Measurements from ENCODE around the gene TNXB. TPM values are rescaled to one million over a fixed set of nuclear protein-coding genes. Genes with fewer than 3 reads are reported as not detected.
"Not testable (repeated sequence)": the region's sequence is repeated elsewhere in the genome, so short reads cannot be mapped to it uniquely, and the experiment has no call there.

Gene TNXB
- total and polyA plus RNA-seq, 9 of the 15 experiments (the other 6 are each of a cell fraction or from before 2014, with no cell fraction given): 0.14 to 28.1 (median 12.4) TPM

- H3K4me3 ChIP-seq; POLR2A ChIA-PET; H3K4me1 ChIP-seq (replicated peaks in 1 of 2; ENCODE audit: control insufficient read depth in 2 of 2, insufficient read depth in 2 of 2, low read length in 2 of 2); H3K36me3 ChIP-seq (ENCODE audit: control insufficient read depth, insufficient read depth, low read length); H3K4me2 ChIP-seq (ENCODE audit: insufficient read depth, low read length); H3K27me3 ChIP-seq (ENCODE audit: control insufficient read depth in 2 of 2, insufficient read depth in 2 of 2, low read length in 2 of 2); intact Hi-C loops (cut with micrococcal nuclease); FAIRE-seq; H3K9me1 ChIP-seq (ENCODE audit: control insufficient read depth, insufficient read depth, low read length); DNase-seq (ENCODE audit: extremely low read depth in 1 of 4, low spot score in 3 of 4); CTCF ChIA-PET (ENCODE audit: low intra/inter-chr PET ratio); H3K79me2 ChIP-seq (ENCODE audit: control insufficient read depth, insufficient read depth, low read length); BruUV-seq (replicated peaks); H3K9ac ChIP-seq (ENCODE audit: insufficient read depth in 1 of 2, low read depth in 2 of 2, low read length in 2 of 2); H2AFZ ChIP-seq (ENCODE audit: low read depth, low read length); H4K20me1 ChIP-seq (replicated peaks; ENCODE audit: control insufficient read depth, insufficient read depth, low read length); H3K9me3 ChIP-seq (replicated peaks; ENCODE audit: control insufficient read depth, insufficient read depth, low read depth, low read length); ATAC-seq; H3K27ac ChIP-seq (ENCODE audit: extremely low read depth, low read depth, low read length): not testable (repeated sequence)
- no CpG with 5 or more reads among the region's 12 CpGs for WGBS (ENCODE audit: insufficient coverage, low coverage, missing lambda C conversion rate)
- in situ Hi-C loops (cut with MboI): loop anchor here (5.0 kb wide), 1 partner anchor 33 kb away; no protein-coding TSS in a partner anchor
Measured at GRCh38 chr6:32009537-32009936, 99.6 kb downstream of the TNXB start.

GRCh38 chr6:32008616-32009015 lies 100.5 kb downstream of the TNXB start:
- ATAC-seq; POLR2A ChIA-PET; H3K27ac ChIP-seq (ENCODE audit: extremely low read depth, low read depth, low read length); H4K20me1 ChIP-seq (replicated peaks; ENCODE audit: control insufficient read depth, insufficient read depth, low read length); BruUV-seq (replicated peaks); H3K9me1 ChIP-seq (ENCODE audit: control insufficient read depth, insufficient read depth, low read length); intact Hi-C loops (cut with micrococcal nuclease); H3K79me2 ChIP-seq (ENCODE audit: control insufficient read depth, insufficient read depth, low read length); DNase-seq (ENCODE audit: extremely low read depth in 1 of 4, low spot score in 3 of 4); H3K27me3 ChIP-seq (ENCODE audit: control insufficient read depth in 2 of 2, insufficient read depth in 2 of 2, low read length in 2 of 2); H3K9ac ChIP-seq (ENCODE audit: insufficient read depth in 1 of 2, low read depth in 2 of 2, low read length in 2 of 2); H3K4me2 ChIP-seq (ENCODE audit: insufficient read depth, low read length); H3K4me1 ChIP-seq (replicated peaks in 1 of 2; ENCODE audit: control insufficient read depth in 2 of 2, insufficient read depth in 2 of 2, low read length in 2 of 2); H3K36me3 ChIP-seq (ENCODE audit: control insufficient read depth, insufficient read depth, low read length); H3K4me3 ChIP-seq; FAIRE-seq; H2AFZ ChIP-seq (ENCODE audit: low read depth, low read length); CTCF ChIA-PET (ENCODE audit: low intra/inter-chr PET ratio); H3K9me3 ChIP-seq (replicated peaks; ENCODE audit: control insufficient read depth, insufficient read depth, low read depth, low read length): not testable (repeated sequence)
- in situ Hi-C loops (cut with MboI): loop anchor here (5.0 kb wide), 1 partner anchor 34 kb away; no protein-coding TSS in a partner anchor
- 40% methylated on average over 1 of the region's 12 CpGs for WGBS (ENCODE audit: insufficient coverage, low coverage, missing lambda C conversion rate)

GRCh38 chr6:32008037-32008436 lies 101.1 kb downstream of the TNXB start:
- BruUV-seq (replicated peaks); H4K20me1 ChIP-seq (replicated peaks; ENCODE audit: control insufficient read depth, insufficient read depth, low read length); H3K9me1 ChIP-seq (ENCODE audit: control insufficient read depth, insufficient read depth, low read length); FAIRE-seq; H3K4me3 ChIP-seq; H3K9me3 ChIP-seq (replicated peaks; ENCODE audit: control insufficient read depth, insufficient read depth, low read depth, low read length); H3K36me3 ChIP-seq (ENCODE audit: control insufficient read depth, insufficient read depth, low read length); POLR2A ChIA-PET; H3K9ac ChIP-seq (ENCODE audit: insufficient read depth in 1 of 2, low read depth in 2 of 2, low read length in 2 of 2); H3K4me2 ChIP-seq (ENCODE audit: insufficient read depth, low read length); H3K27me3 ChIP-seq (ENCODE audit: control insufficient read depth in 2 of 2, insufficient read depth in 2 of 2, low read length in 2 of 2); DNase-seq (ENCODE audit: extremely low read depth in 1 of 4, low spot score in 3 of 4); H3K27ac ChIP-seq (ENCODE audit: extremely low read depth, low read depth, low read length); H2AFZ ChIP-seq (ENCODE audit: low read depth, low read length); CTCF ChIA-PET (ENCODE audit: low intra/inter-chr PET ratio); H3K4me1 ChIP-seq (replicated peaks in 1 of 2; ENCODE audit: control insufficient read depth in 2 of 2, insufficient read depth in 2 of 2, low read length in 2 of 2); H3K79me2 ChIP-seq (ENCODE audit: control insufficient read depth, insufficient read depth, low read length); ATAC-seq; intact Hi-C loops (cut with micrococcal nuclease): not testable (repeated sequence)
- in situ Hi-C loops (cut with MboI): loop anchor here (5.0 kb wide), 1 partner anchor 34 kb away; no protein-coding TSS in a partner anchor
- no CpG with 5 or more reads among the region's 24 CpGs for WGBS (ENCODE audit: insufficient coverage, low coverage, missing lambda C conversion rate)

- H3K27ac ChIP-seq (ENCODE audit: extremely low read depth, low read depth, low read length); H3K9ac ChIP-seq (ENCODE audit: insufficient read depth in 1 of 2, low read depth in 2 of 2, low read length in 2 of 2); H3K4me3 ChIP-seq; ATAC-seq; H3K9me3 ChIP-seq (replicated peaks; ENCODE audit: control insufficient read depth, insufficient read depth, low read depth, low read length); H2AFZ ChIP-seq (ENCODE audit: low read depth, low read length); FAIRE-seq; H4K20me1 ChIP-seq (replicated peaks; ENCODE audit: control insufficient read depth, insufficient read depth, low read length); H3K4me1 ChIP-seq (replicated peaks in 1 of 2; ENCODE audit: control insufficient read depth in 2 of 2, insufficient read depth in 2 of 2, low read length in 2 of 2); POLR2A ChIA-PET; H3K79me2 ChIP-seq (ENCODE audit: control insufficient read depth, insufficient read depth, low read length); BruUV-seq (replicated peaks); H3K36me3 ChIP-seq (ENCODE audit: control insufficient read depth, insufficient read depth, low read length); CTCF ChIA-PET (ENCODE audit: low intra/inter-chr PET ratio); DNase-seq (ENCODE audit: extremely low read depth in 1 of 4, low spot score in 3 of 4); H3K27me3 ChIP-seq (ENCODE audit: control insufficient read depth in 2 of 2, insufficient read depth in 2 of 2, low read length in 2 of 2); H3K9me1 ChIP-seq (ENCODE audit: control insufficient read depth, insufficient read depth, low read length); H3K4me2 ChIP-seq (ENCODE audit: insufficient read depth, low read length); intact Hi-C loops (cut with micrococcal nuclease): not testable (repeated sequence)
- 93% methylated on average over 3 of the region's 12 CpGs for WGBS (ENCODE audit: insufficient coverage, low coverage, missing lambda C conversion rate)
- in situ Hi-C loops (cut with MboI): loop anchor here (5.0 kb wide), 1 partner anchor 35 kb away; no protein-coding TSS in a partner anchor
Measured at GRCh38 chr6:32007086-32007485, 102.1 kb downstream of the TNXB start.

Data from K562 (cell line).